CD1c-positive myeloid dendritic cell (primary cell): ENCODE results near the gene COLEC11.
A peak's percentile ranks its signal among the peaks of the same experiment; 100 is the strongest.
"Not testable (repeated sequence)": the region's sequence is repeated elsewhere in the genome, so short reads cannot be mapped to it uniquely, and the experiment has no call there.

Experiments
- DNase-seq: peaks from one replicate; pipeline ENCODE4 v3.0.0-alpha.2; 2016; ENCODE audit errors: extremely low spot score

Gene COLEC11

GRCh38 chr2:3654531-3655225 is 59.8 kb downstream of the COLEC11 start:
- no peak for DNase-seq

GRCh38 chr2:3655871-3656761 is 61.2 kb downstream of the COLEC11 start:
- no peak for DNase-seq

- no peak for DNase-seq
Measured at GRCh38 chr2:3656762-3657721, 62.1 kb downstream of the COLEC11 start.

- no peak for DNase-seq
Measured at GRCh38 chr2:3657881-3658280, 63.0 kb downstream of the COLEC11 start, which contains the start of gene ALLC. TSS of gene ALLC (plus strand) at chr2:3658200. CDS start at chr2:3671158, 12,958 bp downstream.

GRCh38 chr2:3659447-3660432 is 64.8 kb downstream of the COLEC11 start:
- peak; percentile 25 for DNase-seq

- DNase-seq: not testable (repeated sequence)
Measured at GRCh38 chr2:3660640-3661039, 65.7 kb downstream of the COLEC11 start.

GRCh38 chr2:3661149-3661660 is 66.3 kb downstream of the COLEC11 start:
- no peak for DNase-seq

- no peak for DNase-seq
Measured at GRCh38 chr2:3662239-3662638, 67.3 kb downstream of the COLEC11 start.

- DNase-seq: no peak
Measured at GRCh38 chr2:3664118-3664517, 69.2 kb downstream of the COLEC11 start.

- no peak for DNase-seq
Measured at GRCh38 chr2:3664925-3665324, 70.0 kb downstream of the COLEC11 start.

- DNase-seq: no peak
Measured at GRCh38 chr2:3665886-3666612, 71.1 kb downstream of the COLEC11 start.

- no peak for DNase-seq
Measured at GRCh38 chr2:3666613-3666975, 71.7 kb downstream of the COLEC11 start.

- DNase-seq: no peak
Measured at GRCh38 chr2:3667151-3667631, 72.3 kb downstream of the COLEC11 start.

GRCh38 chr2:3669656-3670055 is 74.7 kb downstream of the COLEC11 start:
- no peak for DNase-seq

GRCh38 chr2:3670376-3670775 is 75.5 kb downstream of the COLEC11 start:
- no peak for DNase-seq

GRCh38 chr2:3670941-3671340 is 76.0 kb downstream of the COLEC11 start:
- no peak for DNase-seq

GRCh38 chr2:3672861-3673678 is 78.2 kb downstream of the COLEC11 start:
- no peak for DNase-seq

- no peak for DNase-seq
Measured at GRCh38 chr2:3674066-3674845, 79.3 kb downstream of the COLEC11 start.
